GM12891 (cell line): Measurements from ENCODE around the gene CDX2.
A peak's percentile ranks its signal among the peaks of the same experiment; 100 is the strongest.

Experiments used
- DNase-seq: peaks from one replicate; pipeline ENCODE4 v3.0.0; 2011; ENCODE audit warnings: low spot score; ENCODE audit not compliant: insufficient read length
- FAIRE-seq: peaks from 2 replicates; lab custom pipeline; 2011; peaks lifted over from hg19 to GRCh38; lab: Jason Lieb, UNC
- PAX5 ChIP-seq: IDR thresholded peaks from 2 replicates; pipeline ENCODE4 v1.6.1; 2011; ENCODE audit warnings: low read length, moderate library complexity, mild to moderate bottlenecking; ENCODE audit not compliant: insufficient read depth, severe bottlenecking
- POLR2A ChIP-seq: IDR thresholded peaks from 2 replicates; pipeline ENCODE4 v1.6.1; 2011; ENCODE audit warnings: low read depth, low read length, control low read depth
- POLR2AphosphoS5 ChIP-seq: IDR thresholded peaks from 2 replicates; pipeline ENCODE4 v1.6.1; 2011; ENCODE audit warnings: low read depth, low read length, control low read depth
- POU2F2 ChIP-seq: IDR thresholded peaks from 2 replicates; pipeline ENCODE4 v1.6.1; 2011; ENCODE audit warnings: low read depth, mild to moderate bottlenecking, control low read depth, low read length, moderate library complexity
- SPI1 ChIP-seq: IDR thresholded peaks from 2 replicates; pipeline ENCODE4 v1.6.1; 2011; ENCODE audit warnings: low read depth, low read length, control low read depth
- TAF1 ChIP-seq: IDR thresholded peaks from 2 replicates; pipeline ENCODE4 v1.6.1; 2011; ENCODE audit warnings: low read depth, low read length, control low read depth

CDX2 gene

DNA sequence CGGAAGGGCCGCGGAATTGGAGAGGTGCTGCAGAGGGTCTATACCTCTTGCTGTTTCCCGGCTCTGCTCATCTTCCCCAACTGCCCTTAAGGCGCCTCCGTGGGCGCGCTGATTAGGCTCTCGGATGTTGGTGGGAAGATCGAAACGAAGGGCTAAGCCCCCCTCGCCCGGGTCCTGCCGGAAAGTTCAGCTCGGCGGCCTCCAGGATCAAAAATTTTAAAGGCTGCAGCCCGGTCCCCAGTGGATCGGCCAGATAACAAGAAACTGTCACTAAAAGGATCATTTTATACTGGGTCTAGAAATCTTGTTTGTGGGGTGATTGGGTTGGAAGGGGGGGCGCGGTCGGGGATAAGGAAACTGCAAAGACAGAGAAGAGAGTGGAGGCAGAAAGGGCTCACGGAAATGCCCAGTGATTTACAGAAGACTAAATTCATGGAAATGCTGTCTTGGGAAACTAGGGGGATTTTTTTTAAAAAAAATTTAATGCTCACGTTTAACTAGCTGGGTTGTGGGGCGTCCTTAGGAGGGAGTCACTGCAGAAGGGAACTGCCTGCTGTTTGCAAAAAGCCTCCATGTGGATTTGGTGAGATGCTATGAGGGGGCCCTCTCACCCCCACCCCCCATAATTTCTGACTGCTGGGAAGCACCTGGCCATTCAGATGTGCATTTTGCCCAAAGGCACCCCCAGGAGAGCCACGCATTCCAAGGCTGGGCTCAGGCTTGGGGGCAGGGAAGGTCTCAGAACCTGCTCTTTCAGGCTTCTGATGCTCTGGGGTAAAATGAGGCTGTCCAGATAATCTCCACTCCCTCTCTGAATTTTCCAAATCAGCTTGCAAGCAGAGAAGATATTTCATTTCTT, 7.7 kb downstream of the CDX2 start:
- TF ChIP-seq POLR2AphosphoS5 (no peak), POU2F2 (no peak), TAF1 (no peak), SPI1 (no peak), POLR2A (no peak), PAX5 (no peak)
- FAIRE-seq, result no peak
- DNase-seq, result no peak

GRCh38 chr13:27960362-27961226, 8.5 kb downstream of the CDX2 start:
- TF ChIP-seq TAF1 (no peak), PAX5 (no peak), POLR2A (no peak), POU2F2 (no peak), POLR2AphosphoS5 (no peak), SPI1 (no peak)
- DNase-seq (no peak), FAIRE-seq (peak; percentile 45)

DNA sequence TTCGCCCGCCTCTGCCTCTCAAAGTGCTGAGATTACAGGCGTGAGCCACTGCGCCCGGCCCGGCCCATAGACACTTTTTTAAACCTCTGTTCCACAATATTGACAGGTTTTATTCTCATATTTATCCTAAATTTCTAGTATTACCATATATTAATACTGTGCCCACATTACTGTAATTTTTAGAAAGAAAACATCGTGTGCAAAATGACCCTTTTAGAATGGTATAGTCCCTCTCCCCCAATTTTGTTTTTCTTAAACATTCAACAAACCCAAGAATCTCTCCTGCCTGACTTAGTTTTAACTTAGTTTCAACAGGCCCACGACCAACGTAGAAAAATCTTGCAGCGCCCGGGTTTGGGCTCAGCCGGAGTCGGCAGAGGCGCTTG, 9.1 kb downstream of the CDX2 start:
- DNase-seq, result no peak
- no peak for TF ChIP-seq TAF1
- no peak for TF ChIP-seq SPI1
- no peak for TF ChIP-seq POLR2AphosphoS5
- no peak for TF ChIP-seq POU2F2
- TF ChIP-seq PAX5, result no peak
- no peak for TF ChIP-seq POLR2A
- no peak for FAIRE-seq

DNA sequence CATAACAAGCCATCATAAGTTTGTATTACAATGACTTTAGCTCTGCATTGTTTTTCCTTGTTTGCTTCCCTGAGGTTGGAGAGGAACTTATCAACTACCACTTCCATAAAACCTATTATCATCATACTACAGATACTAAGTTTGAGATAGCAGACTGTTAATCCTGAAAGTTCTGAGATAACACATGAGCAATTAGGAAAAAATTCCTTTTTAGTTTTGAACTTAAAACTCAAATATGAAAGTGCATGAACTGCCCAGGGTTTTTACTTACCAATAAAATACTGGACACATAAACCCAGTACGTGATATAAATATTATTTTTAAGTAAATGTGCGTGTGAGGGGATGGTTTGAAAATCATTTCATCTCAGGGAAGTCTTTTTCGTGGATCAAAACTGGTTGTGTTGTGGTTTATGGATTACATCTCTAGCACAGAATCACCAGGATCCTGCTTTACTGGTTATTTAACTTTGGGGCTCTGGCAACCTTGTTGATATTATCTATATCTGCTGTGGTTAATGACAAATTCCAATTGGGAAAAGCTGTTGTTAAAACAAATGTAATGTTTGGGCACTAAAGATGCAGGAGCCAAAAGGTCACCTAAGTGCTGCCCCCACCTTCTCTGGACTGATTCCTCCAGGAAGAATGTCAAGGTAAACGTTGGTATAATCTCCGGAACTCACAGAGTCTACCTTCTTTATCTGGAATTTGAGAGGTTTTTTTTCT, 12.4 kb downstream of the CDX2 start:
- FAIRE-seq (no peak), DNase-seq (no peak)
- no peak for TF ChIP-seq SPI1
- TF ChIP-seq POLR2A, result no peak
- TF ChIP-seq POU2F2, result no peak
- TF ChIP-seq POLR2AphosphoS5, result no peak
- TF ChIP-seq PAX5, result no peak
- TF ChIP-seq TAF1, result no peak

DNA sequence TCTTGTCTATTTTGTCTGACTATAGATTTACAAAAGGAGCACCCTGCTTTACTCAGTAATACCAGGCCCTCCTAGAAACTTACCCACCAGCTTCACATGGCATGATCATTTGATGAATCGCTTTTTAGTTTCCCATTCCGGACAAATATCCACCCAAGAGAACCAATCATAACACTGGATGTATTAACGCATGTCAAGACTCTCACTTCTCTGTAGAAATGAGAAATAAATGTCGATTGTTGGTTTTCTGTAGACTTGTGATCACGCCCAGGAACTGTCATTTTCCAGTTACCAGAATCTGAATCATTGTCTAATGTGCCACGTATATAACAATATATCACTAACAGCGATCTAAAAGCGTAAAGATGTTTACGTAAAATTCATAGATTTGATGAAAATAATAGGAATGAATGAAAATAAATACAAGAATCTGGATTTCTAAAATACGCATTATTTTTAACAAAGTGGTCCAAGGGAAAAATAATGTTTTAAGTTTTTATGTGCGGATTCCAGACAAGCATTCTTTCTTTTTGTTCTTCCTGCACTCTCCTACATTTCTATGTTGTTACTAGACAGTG, 14.0 kb downstream of the CDX2 start:
- TF ChIP-seq SPI1, result no peak
- no peak for TF ChIP-seq POLR2AphosphoS5
- TF ChIP-seq TAF1, result no peak
- TF ChIP-seq POU2F2, result no peak
- TF ChIP-seq PAX5, result no peak
- TF ChIP-seq POLR2A, result no peak
- FAIRE-seq (no peak), DNase-seq (no peak)

- TF ChIP-seq POLR2A (no peak), POU2F2 (no peak), TAF1 (no peak), POLR2AphosphoS5 (no peak), PAX5 (no peak), SPI1 (no peak)
- no peak for DNase-seq
- no peak for FAIRE-seq
These were observed 14.7 kb downstream of the CDX2 start for GRCh38 chr13:27954406-27954851.

GRCh38 chr13:27953676-27954405, 15.3 kb downstream of the CDX2 start:
- DNase-seq, result peak; percentile 88

GRCh38 chr13:27952876-27953675, 16.0 kb downstream of the CDX2 start:
- FAIRE-seq, result no peak
- no peak for TF ChIP-seq POLR2AphosphoS5
- no peak for TF ChIP-seq POU2F2
- no peak for TF ChIP-seq PAX5
- no peak for TF ChIP-seq SPI1
- TF ChIP-seq POLR2A, result no peak
- TF ChIP-seq TAF1, result no peak

More at GRCh38 chr13:27953676-27954405, 15.3 kb downstream of the CDX2 start:
- TF ChIP-seq POLR2AphosphoS5 (no peak), POU2F2 (no peak), PAX5 (peak; percentile 31), SPI1 (no peak), POLR2A (no peak), TAF1 (no peak)
- peak; percentile 72 for FAIRE-seq

More at GRCh38 chr13:27952876-27953675, 16.0 kb downstream of the CDX2 start:
- no peak for DNase-seq
